ENCODE results near the gene AUTS2.

The AUTS2 gene

GRCh38 chr7:70285854-70286253 lies 687.6 kb downstream of the AUTS2 start:
- Histone ChIP-seq H4K20me1 (ENCODE audit: insufficient read depth, low read length) (no peaks in the 10 kb centered on the region), H3K9me2 (ENCODE audit: low read depth, low read length) (no peaks in the 10 kb centered on the region), H3K79me2 (ENCODE audit: insufficient read depth, low read length) (no peaks in the 10 kb centered on the region), H3K9ac (ENCODE audit: low read length) (no peak overlapping the region), H3K4me2 (ENCODE audit: low read length) (no peak overlapping the region), H3K9me3 (ENCODE audit: low read length) (no peaks in the 10 kb centered on the region), H3K27me3 (ENCODE audit: insufficient read depth, low read length) (no peaks in the 10 kb centered on the region), H3K4me1 (ENCODE audit: insufficient read depth, low read length, severe bottlenecking) (no peaks in the 10 kb centered on the region), H3K36me3 (ENCODE audit: insufficient read depth, low read length) (no peaks in the 10 kb centered on the region), H2AFZ (ENCODE audit: low read length) (no peak overlapping the region), H3F3A (ENCODE audit: insufficient read depth, low read length) (no peaks in the 10 kb centered on the region), H3K4me3 (ENCODE audit: low read depth, low read length, poor library complexity, severe bottlenecking) (no peak overlapping the region), H3K27ac (ENCODE audit: low read depth, low read length, poor library complexity, severe bottlenecking) (no peak overlapping the region)
- no peak for TF ChIP-seq CTCF (IDR thresholded peaks at IDR 0.05; ENCODE audit: low read length)
- no peak for TF ChIP-seq EZH2 (IDR thresholded peaks at IDR 0.05; ENCODE audit: borderline replicate concordance, low read length)

GRCh38 chr7:70288781-70289456 lies 690.6 kb downstream of the AUTS2 start:
- H3K27ac ChIP-seq (ENCODE audit: low read depth, low read length, poor library complexity, severe bottlenecking) = no peak overlapping the region
- H4K20me1 ChIP-seq (ENCODE audit: insufficient read depth, low read length) = no peaks in the 10 kb centered on the region
- H3K27me3 ChIP-seq (ENCODE audit: insufficient read depth, low read length) = no peaks in the 10 kb centered on the region
- no peaks in the 10 kb centered on the region for H3K9me2 ChIP-seq (ENCODE audit: low read depth, low read length)
- no peaks in the 10 kb centered on the region for H3K79me2 ChIP-seq (ENCODE audit: insufficient read depth, low read length)
- no peaks in the 10 kb centered on the region for H3K9me3 ChIP-seq (ENCODE audit: low read length)
- H3K4me2 ChIP-seq (ENCODE audit: low read length) = no peak overlapping the region
- TF ChIP-seq CTCF (IDR thresholded peaks at IDR 0.05; ENCODE audit: low read length) (no peak), EZH2 (IDR thresholded peaks at IDR 0.05; ENCODE audit: borderline replicate concordance, low read length) (no peak)
- H2AFZ ChIP-seq (ENCODE audit: low read length) = no peak overlapping the region
- H3K9ac ChIP-seq (ENCODE audit: low read length) = no peak overlapping the region
- no peaks in the 10 kb centered on the region for H3F3A ChIP-seq (ENCODE audit: insufficient read depth, low read length)
- H3K4me1 ChIP-seq (ENCODE audit: insufficient read depth, low read length, severe bottlenecking) = no peaks in the 10 kb centered on the region
- H3K4me3 ChIP-seq (ENCODE audit: low read depth, low read length, poor library complexity, severe bottlenecking) = no peak overlapping the region
- H3K36me3 ChIP-seq (ENCODE audit: insufficient read depth, low read length) = peaks cover 6% of the 10 kb centered on the region; the same call in 1 of the 2 replicates

GRCh38 chr7:70292716-70293115 lies 694.4 kb downstream of the AUTS2 start:
- Histone ChIP-seq H3K27ac (ENCODE audit: low read depth, low read length, poor library complexity, severe bottlenecking) (no peak overlapping the region), H3K79me2 (ENCODE audit: insufficient read depth, low read length) (no peaks in the 10 kb centered on the region), H3K4me1 (ENCODE audit: insufficient read depth, low read length, severe bottlenecking) (no peaks in the 10 kb centered on the region), H3K9ac (ENCODE audit: low read length) (no peak overlapping the region), H3F3A (ENCODE audit: insufficient read depth, low read length) (no peaks in the 10 kb centered on the region), H2AFZ (ENCODE audit: low read length) (no peak overlapping the region), H3K4me2 (ENCODE audit: low read length) (no peak overlapping the region), H3K9me2 (ENCODE audit: low read depth, low read length) (no peaks in the 10 kb centered on the region), H4K20me1 (ENCODE audit: insufficient read depth, low read length) (no peaks in the 10 kb centered on the region), H3K9me3 (ENCODE audit: low read length) (no peaks in the 10 kb centered on the region), H3K4me3 (ENCODE audit: low read depth, low read length, poor library complexity, severe bottlenecking) (no peak overlapping the region), H3K27me3 (ENCODE audit: insufficient read depth, low read length) (no peaks in the 10 kb centered on the region), H3K36me3 (ENCODE audit: insufficient read depth, low read length) (peaks cover 6% of the 10 kb centered on the region; the same call in 1 of the 2 replicates)
- TF ChIP-seq CTCF (IDR thresholded peaks at IDR 0.05; ENCODE audit: low read length) (no peak), EZH2 (IDR thresholded peaks at IDR 0.05; ENCODE audit: borderline replicate concordance, low read length) (no peak)

Data from OCI-LY1 (cell line).